ENCODE results near the gene GRIK4. TPM values are rescaled to one million over a fixed set of nuclear protein-coding genes. Genes with fewer than 3 reads are reported as not detected.

GRIK4 gene
- polyA plus RNA-seq, 1 of the 3 experiments (the other 2 are of a cell fraction): 0.03 TPM

GRCh38 chr11:120465921-120466534, 45.5 kb upstream of the GRIK4 start:
- Histone ChIP-seq H4K20me1 (ENCODE audit: insufficient read depth) (no peaks in the 10 kb centered on the region), H3K27me3 (ENCODE audit: insufficient read depth) (no peaks in the 10 kb centered on the region), H3K9ac (no peak overlapping the region), H3K4me1 (ENCODE audit: control insufficient read depth in 1 of 2, insufficient read depth in 2 of 2, low read depth in 1 of 2, low read length in 1 of 2) (no peaks in the 10 kb centered on the region), H3K27ac (ENCODE audit: low read depth in 2 of 2, low read length in 1 of 2) (no peak overlapping the region), H3K4me3 (ENCODE audit: low read depth in 2 of 2, low read length in 1 of 2) (no peak overlapping the region), H3K9me2 (no peaks in the 10 kb centered on the region), H3K79me2 (ENCODE audit: insufficient read depth) (no peaks in the 10 kb centered on the region), H3K36me3 (replicated peaks in 1 of 2; ENCODE audit: control insufficient read depth in 1 of 2, insufficient read depth in 2 of 2, low read length in 1 of 2) (peaks cover 71 to 75% of the 10 kb centered on the region in 2 experiments), H2AFZ (ENCODE audit: low read depth) (no peak overlapping the region), H3K4me2 (no peak overlapping the region), H3F3A (replicated peaks; ENCODE audit: insufficient read depth) (peaks cover 13% of the 10 kb centered on the region), H3K9me3 (no peaks in the 10 kb centered on the region)
- WGBS (ENCODE audit: low lambda C conversion rate): 98% methylated on average over 6 of the region's 6 CpGs
- POLR2A ChIA-PET: no interaction called here
- no peak for DNase-seq
- CTCF ChIA-PET: interaction anchor here (1.2 kb wide), 1 partner anchor 131 kb away, joined by 4 read pairs; no protein-coding TSS in a partner anchor
- no peak for TF ChIP-seq NFIC (IDR thresholded peaks at IDR 0.05; ENCODE audit: borderline replicate concordance)
- TF ChIP-seq FOXM1 (IDR thresholded peaks at IDR 0.05; ENCODE audit: low read depth): no peak
- TF ChIP-seq FOSL2 (IDR thresholded peaks at IDR 0.05; ENCODE audit: borderline replicate concordance, low read depth): no peak
- TF ChIP-seq, protein P1, sequence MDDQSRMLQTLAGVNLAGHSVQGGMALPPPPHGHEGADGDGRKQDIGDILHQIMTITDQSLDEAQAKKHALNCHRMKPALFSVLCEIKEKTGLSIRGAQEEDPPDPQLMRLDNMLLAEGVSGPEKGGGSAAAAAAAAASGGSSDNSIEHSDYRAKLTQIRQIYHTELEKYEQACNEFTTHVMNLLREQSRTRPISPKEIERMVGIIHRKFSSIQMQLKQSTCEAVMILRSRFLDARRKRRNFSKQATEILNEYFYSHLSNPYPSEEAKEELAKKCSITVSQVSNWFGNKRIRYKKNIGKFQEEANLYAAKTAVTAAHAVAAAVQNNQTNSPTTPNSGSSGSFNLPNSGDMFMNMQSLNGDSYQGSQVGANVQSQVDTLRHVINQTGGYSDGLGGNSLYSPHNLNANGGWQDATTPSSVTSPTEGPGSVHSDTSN (IDR thresholded peaks at IDR 0.05): no peak
- TF ChIP-seq CHD2 (IDR thresholded peaks at IDR 0.05; ENCODE audit: low read length, partially characterized antibody): no peak
- no peak for TF ChIP-seq RAD21 (IDR thresholded peaks at IDR 0.05; ENCODE audit: low read length)
- TF ChIP-seq, protein P2, sequence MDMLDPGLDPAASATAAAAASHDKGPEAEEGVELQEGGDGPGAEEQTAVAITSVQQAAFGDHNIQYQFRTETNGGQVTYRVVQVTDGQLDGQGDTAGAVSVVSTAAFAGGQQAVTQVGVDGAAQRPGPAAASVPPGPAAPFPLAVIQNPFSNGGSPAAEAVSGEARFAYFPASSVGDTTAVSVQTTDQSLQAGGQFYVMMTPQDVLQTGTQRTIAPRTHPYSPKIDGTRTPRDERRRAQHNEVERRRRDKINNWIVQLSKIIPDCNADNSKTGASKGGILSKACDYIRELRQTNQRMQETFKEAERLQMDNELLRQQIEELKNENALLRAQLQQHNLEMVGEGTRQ (IDR thresholded peaks at IDR 0.05; ENCODE audit: borderline replicate concordance, low read depth, low read length): no peak
- no peak for TF ChIP-seq GABPA (IDR thresholded peaks at IDR 0.05; ENCODE audit: low read depth)
- no peak for TF ChIP-seq POLR2AphosphoS5 (IDR thresholded peaks at IDR 0.05; ENCODE audit: low read depth, low read length)
- no peak for TF ChIP-seq CTCF (IDR thresholded peaks at IDR 0.05)
- TF ChIP-seq JUND (IDR thresholded peaks at IDR 0.05): no peak
- no peak for TF ChIP-seq SIN3A (IDR thresholded peaks at IDR 0.05; ENCODE audit: borderline replicate concordance, low read depth, low read length)
- no peak for TF ChIP-seq EP300 (IDR thresholded peaks at IDR 0.05; ENCODE audit: borderline replicate concordance in 1 of 2, low read depth in 1 of 2, low read length in 1 of 2)

- ChIA-PET POLR2A (no interaction called here), CTCF (interaction anchor here (1.0 to 1.5 kb wide), 2 partner anchors 9 to 27 kb away, joined by 3 read pairs; no protein-coding TSS in a partner anchor)
- no peaks in the 10 kb centered on the region for H3K4me1 ChIP-seq (ENCODE audit: control insufficient read depth in 1 of 2, insufficient read depth in 2 of 2, low read depth in 1 of 2, low read length in 1 of 2)
- no peak overlapping the region for H2AFZ ChIP-seq (ENCODE audit: low read depth)
- WGBS (ENCODE audit: low lambda C conversion rate): 59% methylated on average over 6 of the region's 6 CpGs
- peaks cover 67 to 72% of the 10 kb centered on the region in 2 experiments for H3K36me3 ChIP-seq (replicated peaks in 1 of 2; ENCODE audit: control insufficient read depth in 1 of 2, insufficient read depth in 2 of 2, low read length in 1 of 2)
- no peak overlapping the region for H3K4me2 ChIP-seq
- peaks cover 10% of the 10 kb centered on the region for H3F3A ChIP-seq (replicated peaks; ENCODE audit: insufficient read depth)
- no peaks in the 10 kb centered on the region for H4K20me1 ChIP-seq (ENCODE audit: insufficient read depth)
- no peak overlapping the region for H3K4me3 ChIP-seq (ENCODE audit: low read depth in 2 of 2, low read length in 1 of 2)
- H3K9me3 ChIP-seq: no peaks in the 10 kb centered on the region
- H3K9ac ChIP-seq: no peak overlapping the region
- no peak for DNase-seq
- H3K27ac ChIP-seq (ENCODE audit: low read depth in 2 of 2, low read length in 1 of 2): no peak overlapping the region
- TF ChIP-seq MEF2A (IDR thresholded peaks at IDR 0.05; ENCODE audit: borderline replicate concordance, low read depth): no peak
- peak; percentile 60 for TF ChIP-seq JUND (IDR thresholded peaks at IDR 0.05)
- TF ChIP-seq SIN3A (IDR thresholded peaks at IDR 0.05; ENCODE audit: borderline replicate concordance, low read depth, low read length): no peak
- peak; percentile 69; the same call in 1 of the 2 replicates for TF ChIP-seq FOSL2 (IDR thresholded peaks at IDR 0.05; ENCODE audit: borderline replicate concordance, low read depth)
- H3K27me3 ChIP-seq (ENCODE audit: insufficient read depth): no peaks in the 10 kb centered on the region
- no peaks in the 10 kb centered on the region for H3K9me2 ChIP-seq
- H3K79me2 ChIP-seq (ENCODE audit: insufficient read depth): no peaks in the 10 kb centered on the region
These were observed 43.9 kb upstream of the GRIK4 start for GRCh38 chr11:120467627-120468026.

Measured in SK-N-SH (cell line).